Omental fat pad (tissue), 4 donors: ENCODE measurements around the gene TEK. TPM values are rescaled to one million over a fixed set of nuclear protein-coding genes. Genes with fewer than 3 reads are reported as not detected.

Source experiments
- ATAC-seq: fragments of 150-250 bp; one replicate; pipeline ENCODE4 v1.9.1; 2016; ENCODE audit warnings: mild to moderate bottlenecking, moderate library complexity; ENCODE audit not compliant: low FRiP score
- DNase-seq: peaks from one replicate; pipeline ENCODE4 v3.0.0-alpha.2; 2019; ENCODE audit warnings: low spot score
- total RNA-seq, 4 donors: library from RNA; depleted of rRNA; stranded (reverse); fragments of >200 nt; gene quantifications; one replicate each; pipeline ENCODE4 v1.1.0, GENCODE V29; 2016
- TF ChIP-seq, protein P1 (sequence below), 3 donors: fragments of 450-650 bp; IDR thresholded peaks; one replicate each; pipeline ENCODE4 v1.5.1; 2016 to 2017; ENCODE audit warnings: antibody characterized with exemption in 3 of 3, mild to moderate bottlenecking in 3 of 3, moderate library complexity in 2 of 3

TEK gene
- total RNA-seq, 4 donors from 2014 or later = 12.8 to 65.6 (median 28.4) TPM

DNA sequence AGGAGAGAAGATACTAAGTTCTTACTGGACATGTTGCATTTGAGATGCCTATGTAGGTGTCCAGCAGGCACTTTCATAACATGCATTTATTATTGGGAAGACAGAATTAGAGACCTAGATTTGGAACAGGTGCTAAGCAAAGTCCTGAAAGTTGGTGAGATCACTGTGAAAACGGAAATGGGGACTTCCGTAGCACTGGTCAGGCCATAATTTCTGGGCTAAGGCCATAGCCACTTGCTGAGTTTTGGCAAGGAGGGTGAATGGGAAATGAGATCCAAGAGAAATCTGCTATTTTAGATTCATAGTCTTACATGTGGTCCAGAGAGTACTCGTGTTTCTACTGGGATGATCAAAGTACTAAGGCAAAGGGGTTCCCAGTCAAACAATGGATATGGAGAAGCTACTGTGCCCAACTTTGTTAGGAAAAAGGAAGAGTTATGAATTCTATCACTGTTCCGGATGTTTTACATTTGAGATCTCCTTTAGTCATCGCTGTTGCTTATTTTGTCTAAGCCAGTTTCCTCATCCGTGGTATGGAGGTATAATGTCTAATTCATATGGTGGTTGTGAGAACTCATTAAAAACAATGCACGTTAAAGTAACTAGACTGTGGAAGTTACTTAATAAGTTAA is 33.4 kb downstream of the TEK start:
- ATAC-seq = no peak

DNA sequence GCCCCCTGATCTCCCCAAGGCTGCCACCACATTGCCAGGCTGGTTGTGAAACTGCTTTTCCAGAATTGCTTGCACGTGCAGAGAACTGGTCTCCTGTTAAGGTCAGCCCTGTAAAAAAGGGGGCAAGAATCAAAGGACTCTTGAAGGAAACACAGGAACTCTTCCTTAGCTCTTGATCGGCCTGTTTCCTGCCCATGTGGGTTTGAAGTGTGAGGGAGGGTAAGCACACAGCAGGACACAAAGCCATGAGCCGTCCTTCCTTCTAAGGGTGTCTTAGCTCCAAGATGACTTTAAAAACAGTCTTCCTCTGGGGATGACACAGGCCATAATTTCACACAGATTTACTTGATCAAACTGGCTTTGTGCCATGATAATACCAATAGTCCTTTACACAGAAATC is 36.1 kb downstream of the TEK start:
- TF ChIP-seq, protein P1, sequence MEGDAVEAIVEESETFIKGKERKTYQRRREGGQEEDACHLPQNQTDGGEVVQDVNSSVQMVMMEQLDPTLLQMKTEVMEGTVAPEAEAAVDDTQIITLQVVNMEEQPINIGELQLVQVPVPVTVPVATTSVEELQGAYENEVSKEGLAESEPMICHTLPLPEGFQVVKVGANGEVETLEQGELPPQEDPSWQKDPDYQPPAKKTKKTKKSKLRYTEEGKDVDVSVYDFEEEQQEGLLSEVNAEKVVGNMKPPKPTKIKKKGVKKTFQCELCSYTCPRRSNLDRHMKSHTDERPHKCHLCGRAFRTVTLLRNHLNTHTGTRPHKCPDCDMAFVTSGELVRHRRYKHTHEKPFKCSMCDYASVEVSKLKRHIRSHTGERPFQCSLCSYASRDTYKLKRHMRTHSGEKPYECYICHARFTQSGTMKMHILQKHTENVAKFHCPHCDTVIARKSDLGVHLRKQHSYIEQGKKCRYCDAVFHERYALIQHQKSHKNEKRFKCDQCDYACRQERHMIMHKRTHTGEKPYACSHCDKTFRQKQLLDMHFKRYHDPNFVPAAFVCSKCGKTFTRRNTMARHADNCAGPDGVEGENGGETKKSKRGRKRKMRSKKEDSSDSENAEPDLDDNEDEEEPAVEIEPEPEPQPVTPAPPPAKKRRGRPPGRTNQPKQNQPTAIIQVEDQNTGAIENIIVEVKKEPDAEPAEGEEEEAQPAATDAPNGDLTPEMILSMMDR (IDR thresholded peaks at IDR 0.05) = no peak
- no peak for ATAC-seq

More for the DNA sequence above, 33.4 kb downstream of the TEK start:
- DNase-seq = no peak
- TF ChIP-seq, protein P1 (IDR thresholded peaks at IDR 0.05) = no peak

DNA sequence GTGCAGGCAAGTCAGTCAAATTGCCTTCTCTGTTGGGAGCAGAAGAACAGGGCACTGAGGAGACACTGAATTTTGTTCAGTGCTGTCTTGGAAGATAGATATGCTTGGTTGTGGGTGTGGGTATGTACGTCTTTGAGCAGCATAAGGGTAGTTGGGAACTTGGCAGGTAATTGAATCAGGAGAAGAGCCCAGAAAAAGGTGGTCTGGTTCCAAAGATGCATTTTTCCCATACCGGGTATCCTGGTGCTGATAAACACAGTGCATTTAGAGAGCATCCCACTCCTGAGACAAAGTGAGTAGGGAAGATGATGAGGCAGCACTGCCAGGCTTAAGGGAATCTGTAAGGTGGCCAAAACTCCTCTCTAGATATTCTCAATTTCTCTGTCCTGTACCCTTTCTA is 40.6 kb downstream of the TEK start:
- TF ChIP-seq, protein P1 (IDR thresholded peaks at IDR 0.05) = no peak
- ATAC-seq = peak; percentile 29
- DNase-seq = no peak

More for the DNA sequence above, 36.1 kb downstream of the TEK start:
- no peak for DNase-seq

DNA sequence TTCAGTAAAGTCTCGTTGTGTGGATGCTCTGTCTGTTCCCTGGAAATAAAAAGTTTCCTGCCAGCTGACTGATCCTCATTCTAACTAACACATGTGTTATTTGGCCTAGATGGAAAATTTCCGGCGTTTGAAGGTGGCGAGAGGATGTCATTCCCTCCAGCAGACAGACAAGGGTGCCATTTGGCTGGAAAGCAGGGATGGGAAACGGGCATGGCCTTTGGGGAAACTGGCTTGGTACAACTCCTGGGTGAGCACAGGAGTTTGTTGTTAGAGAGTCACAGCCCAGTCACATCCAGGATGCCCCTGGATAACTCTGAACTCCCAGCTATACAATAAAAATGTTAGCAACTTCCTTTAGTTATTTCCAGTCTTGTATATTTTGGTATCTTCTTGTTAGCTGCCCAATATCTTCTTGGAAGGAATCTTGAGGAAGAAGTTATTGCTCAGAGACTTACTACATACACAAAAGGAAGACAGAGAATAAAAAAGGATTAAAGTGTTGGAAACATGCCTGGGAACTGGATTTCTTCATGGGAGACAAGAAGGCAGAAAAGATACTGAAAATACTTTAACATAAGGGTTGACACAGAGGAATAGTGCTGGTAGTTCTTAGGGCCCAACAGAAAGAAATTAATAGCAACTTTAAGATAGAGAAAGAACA is 41.9 kb downstream of the TEK start:
- DNase-seq (no peak), ATAC-seq (no peak)
- TF ChIP-seq, protein P1 (IDR thresholded peaks at IDR 0.05) = no peak

DNA sequence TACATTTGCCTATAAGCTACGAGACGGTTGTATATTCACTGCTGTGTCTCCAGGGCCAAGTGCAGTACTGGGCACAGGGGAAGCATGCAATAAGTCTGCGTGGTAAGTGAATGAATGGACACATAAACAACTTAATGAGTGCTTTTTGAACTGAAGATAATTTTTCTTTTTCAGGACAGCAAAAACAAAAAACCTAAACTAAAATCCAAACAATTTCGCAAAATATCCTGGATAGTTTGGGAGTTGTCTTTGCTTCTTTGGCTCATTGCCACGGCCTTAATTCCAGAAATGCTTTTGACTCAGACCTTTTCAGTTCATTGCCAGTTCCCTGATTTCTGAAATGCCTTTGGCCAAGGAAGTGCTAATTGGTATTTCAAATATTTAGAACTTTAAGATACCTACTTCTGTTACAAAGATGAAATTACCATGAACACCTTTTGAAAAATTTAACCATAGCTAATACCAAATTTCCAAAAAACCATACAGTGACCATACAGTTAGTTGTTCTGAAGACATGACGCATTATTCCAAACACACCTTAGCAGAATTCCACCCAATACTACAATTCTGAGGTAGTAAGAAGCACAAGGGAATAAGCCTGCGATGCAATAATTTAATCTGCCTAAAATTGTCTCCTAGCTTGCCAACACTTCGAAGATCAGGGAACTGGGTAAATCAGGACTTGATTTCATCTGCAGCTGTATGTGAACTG is 42.8 kb downstream of the TEK start:
- ATAC-seq (peak; percentile 55), DNase-seq (no peak)
- TF ChIP-seq, protein P1 (IDR thresholded peaks at IDR 0.05) = no peak

DNA sequence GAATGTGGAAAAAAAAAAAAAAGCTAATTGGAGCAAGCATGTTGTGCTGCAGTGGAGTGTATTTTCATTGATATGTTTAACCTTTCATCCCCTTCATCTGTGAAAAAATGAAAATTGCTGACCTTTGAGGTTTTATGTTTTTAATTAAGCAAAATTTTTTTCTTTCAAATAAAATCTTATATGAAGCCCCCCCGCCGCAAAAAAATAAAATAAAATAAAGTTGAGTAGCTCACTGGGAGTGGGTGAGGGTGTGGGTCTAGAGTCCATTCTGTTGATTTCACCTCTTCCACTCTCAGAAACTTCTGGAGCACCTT is 43.3 kb downstream of the TEK start:
- ATAC-seq (no peak), DNase-seq (no peak)

More for the DNA sequence above, 43.3 kb downstream of the TEK start:
- TF ChIP-seq, protein P1 (IDR thresholded peaks at IDR 0.05) = no peak
